Mucosa of descending colon (tissue), 3 donors: Measurements from ENCODE around the gene C19orf81. TPM values are rescaled to one million over a fixed set of nuclear protein-coding genes. Genes with fewer than 3 reads are reported as not detected.

Source experiments
- ATAC-seq: fragments of 200-7000 bp; cut with Tn5 transposase; one replicate; pipeline ENCODE4 v1.9.1; 2020; ENCODE audit warnings: mild to moderate bottlenecking, moderate library complexity
- DNase-seq, 3 donors: peaks; one replicate each; pipeline ENCODE4 v3.0.0-alpha.2; 2020
- H3K36me3 ChIP-seq: fragments of 200-600 bp; one replicate; pipeline ENCODE4 v1.8.0; 2021; ENCODE audit warnings: low read depth, mild to moderate bottlenecking
- H3K4me1 ChIP-seq: fragments of 200-600 bp; one replicate; pipeline ENCODE4 v1.8.0; 2021; ENCODE audit warnings: low read depth, mild to moderate bottlenecking
- H3K4me3 ChIP-seq: fragments of 200-600 bp; one replicate; pipeline ENCODE4 v1.8.0; 2021; ENCODE audit warnings: mild to moderate bottlenecking
- H3K9me3 ChIP-seq: fragments of 200-600 bp; one replicate; pipeline ENCODE4 v1.8.0; 2021; ENCODE audit warnings: mild to moderate bottlenecking
- intact Hi-C, 2 donors: fragments of 100-400 bp; cut with DNase I in 1 of 2; cut with micrococcal nuclease in 1 of 2; formaldehyde crosslinking; loops; one replicate each; pipeline versions ENCODE4 v1.11.0 to v1.11.1; 2022; cut with DNase I, micrococcal nuclease
- total RNA-seq, 3 donors: library from RNA; stranded (reverse); fragmentation: NEBNext Ultra II Directional in 2 of 3; extraction: Animal tissue kit (Norgen Biotek cat#: 25700) in 2 of 3; gene quantifications; one replicate each; pipeline versions ENCODE4 v1.2.1 to v1.2.4, GENCODE V29; 2021 to 2023
- TF ChIP-seq, protein P1 (sequence below): fragments of 200-600 bp; IDR thresholded peaks from one replicate; pipeline ENCODE4 v1.8.0; 2022; ENCODE audit warnings: antibody characterized with exemption, mild to moderate bottlenecking
- donor health status: DM: no; HTN: no; CAD: no; lungs with moderate emphysema.
- donor health status: DM: no; HTN: no; CAD: no.
- donor health status: DM: no; HTN: yes; CAD: no.

Gene C19orf81
- total RNA-seq, 3 donors from 2014 or later = 0.41 TPM; not detected in 2

DNA sequence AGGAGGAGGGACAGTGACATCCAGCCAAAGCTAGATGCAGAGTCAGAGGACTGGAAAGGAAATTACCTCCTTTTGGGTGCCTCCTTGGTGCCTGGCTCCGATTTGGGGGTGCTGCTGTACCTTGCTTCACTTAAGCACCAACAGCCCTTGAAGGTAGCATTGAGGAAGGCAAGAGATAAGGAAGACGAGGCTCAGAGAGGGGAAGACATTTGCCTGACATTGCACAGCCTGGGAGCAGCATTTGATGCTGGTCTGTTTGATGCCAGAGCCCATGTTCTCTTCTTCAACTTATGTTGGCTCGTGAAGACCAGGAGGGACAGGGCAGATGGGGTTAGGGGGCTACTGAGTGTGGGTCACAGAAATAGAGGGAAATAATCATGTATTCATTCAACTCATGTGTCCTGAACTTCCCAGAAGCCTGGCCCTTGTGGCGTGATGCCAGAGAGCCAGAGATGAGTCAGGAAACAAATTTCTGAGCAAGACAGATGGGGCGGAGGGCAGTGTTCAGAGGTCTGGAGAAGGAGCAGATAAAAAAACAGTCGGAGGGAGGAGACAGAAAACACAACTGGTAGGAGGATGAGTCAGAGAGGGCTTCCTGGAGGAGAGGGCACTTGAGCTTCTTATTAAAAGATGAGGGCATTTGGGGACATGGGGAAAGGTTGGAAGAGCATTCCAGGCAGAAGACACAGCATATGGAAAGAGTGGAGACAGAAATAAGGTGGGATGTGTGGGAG is 3.0 kb upstream of the C19orf81 start:
- Histone ChIP-seq H3K4me3 (no peak overlapping the region), H3K36me3 (no peaks in the 10 kb centered on the region), H3K9me3 (no peaks in the 10 kb centered on the region), H3K4me1 (no peaks in the 10 kb centered on the region)
- intact Hi-C loops = no loop called here
- TF ChIP-seq, protein P1, sequence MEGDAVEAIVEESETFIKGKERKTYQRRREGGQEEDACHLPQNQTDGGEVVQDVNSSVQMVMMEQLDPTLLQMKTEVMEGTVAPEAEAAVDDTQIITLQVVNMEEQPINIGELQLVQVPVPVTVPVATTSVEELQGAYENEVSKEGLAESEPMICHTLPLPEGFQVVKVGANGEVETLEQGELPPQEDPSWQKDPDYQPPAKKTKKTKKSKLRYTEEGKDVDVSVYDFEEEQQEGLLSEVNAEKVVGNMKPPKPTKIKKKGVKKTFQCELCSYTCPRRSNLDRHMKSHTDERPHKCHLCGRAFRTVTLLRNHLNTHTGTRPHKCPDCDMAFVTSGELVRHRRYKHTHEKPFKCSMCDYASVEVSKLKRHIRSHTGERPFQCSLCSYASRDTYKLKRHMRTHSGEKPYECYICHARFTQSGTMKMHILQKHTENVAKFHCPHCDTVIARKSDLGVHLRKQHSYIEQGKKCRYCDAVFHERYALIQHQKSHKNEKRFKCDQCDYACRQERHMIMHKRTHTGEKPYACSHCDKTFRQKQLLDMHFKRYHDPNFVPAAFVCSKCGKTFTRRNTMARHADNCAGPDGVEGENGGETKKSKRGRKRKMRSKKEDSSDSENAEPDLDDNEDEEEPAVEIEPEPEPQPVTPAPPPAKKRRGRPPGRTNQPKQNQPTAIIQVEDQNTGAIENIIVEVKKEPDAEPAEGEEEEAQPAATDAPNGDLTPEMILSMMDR = no peak
- no peak for ATAC-seq
- DNase-seq = no peak

DNA sequence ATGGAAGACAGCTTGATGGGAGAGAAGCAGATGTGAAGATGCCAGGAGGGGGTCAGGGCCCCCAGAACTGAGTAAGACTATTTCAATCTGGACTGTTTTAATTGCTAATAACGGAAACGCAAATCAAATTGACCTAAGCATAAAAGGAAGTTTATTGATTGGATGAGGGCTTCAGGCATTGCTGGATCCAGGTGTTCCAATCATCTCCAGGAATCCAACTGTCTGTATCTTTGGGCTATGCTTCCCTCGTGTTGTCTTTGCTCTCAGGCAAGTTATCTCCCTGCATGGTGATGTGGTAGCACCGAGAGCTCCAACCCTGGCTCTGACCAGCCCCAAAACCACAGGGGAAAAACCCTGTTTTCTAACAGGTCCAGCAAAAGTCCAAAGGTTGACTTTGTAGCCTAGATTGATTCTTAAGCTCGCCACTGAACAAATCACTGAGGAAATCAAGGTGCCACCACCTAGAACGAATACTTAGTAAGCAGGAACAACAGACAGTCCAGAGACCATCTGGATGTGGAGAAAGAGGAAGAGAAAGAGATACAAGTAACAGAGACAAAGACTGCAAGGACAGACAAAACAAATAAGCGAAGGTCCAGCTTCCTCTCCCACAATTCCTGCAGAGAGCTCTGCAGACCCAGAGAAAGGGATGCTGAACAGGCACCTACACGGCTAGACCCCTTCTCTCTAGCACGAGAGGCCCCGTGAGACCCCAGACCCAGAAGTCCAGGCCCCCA is 1.2 kb upstream of the C19orf81 start:
- H3K9me3 ChIP-seq = no peaks in the 10 kb centered on the region
- ATAC-seq (no peak), DNase-seq (no peak)
- TF ChIP-seq, protein P1 = no peak
- intact Hi-C loops = no loop called here
- no peaks in the 10 kb centered on the region for H3K4me1 ChIP-seq
- no peak overlapping the region for H3K4me3 ChIP-seq
- H3K36me3 ChIP-seq = no peaks in the 10 kb centered on the region

DNA sequence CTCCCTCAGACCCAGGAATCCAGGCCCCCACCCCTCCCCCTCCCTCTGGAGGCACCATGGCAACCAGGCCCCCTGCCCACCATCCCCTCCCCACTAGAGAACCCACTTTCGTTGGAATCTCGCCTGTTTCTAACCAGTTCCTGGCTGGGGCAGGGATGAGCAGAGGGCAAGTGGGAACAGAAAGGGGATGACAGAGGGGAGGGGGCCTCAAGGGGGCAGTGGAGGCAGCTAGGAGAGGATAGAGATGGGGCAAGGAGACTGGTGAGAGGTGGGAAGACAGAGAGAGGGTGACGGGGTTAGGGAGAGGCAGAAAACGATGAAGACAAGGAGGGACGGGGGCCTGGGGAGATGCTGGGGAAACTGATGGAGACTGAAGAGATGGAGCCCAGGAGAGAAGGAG is 586 bp upstream of the C19orf81 start:
- TF ChIP-seq, protein P1 = no peak
- ATAC-seq (no peak), DNase-seq (no peak)
- H3K4me1 ChIP-seq = no peaks in the 10 kb centered on the region
- intact Hi-C loops = no loop called here
- no peak overlapping the region for H3K4me3 ChIP-seq
- no peaks in the 10 kb centered on the region for H3K9me3 ChIP-seq
- no peaks in the 10 kb centered on the region for H3K36me3 ChIP-seq

DNA sequence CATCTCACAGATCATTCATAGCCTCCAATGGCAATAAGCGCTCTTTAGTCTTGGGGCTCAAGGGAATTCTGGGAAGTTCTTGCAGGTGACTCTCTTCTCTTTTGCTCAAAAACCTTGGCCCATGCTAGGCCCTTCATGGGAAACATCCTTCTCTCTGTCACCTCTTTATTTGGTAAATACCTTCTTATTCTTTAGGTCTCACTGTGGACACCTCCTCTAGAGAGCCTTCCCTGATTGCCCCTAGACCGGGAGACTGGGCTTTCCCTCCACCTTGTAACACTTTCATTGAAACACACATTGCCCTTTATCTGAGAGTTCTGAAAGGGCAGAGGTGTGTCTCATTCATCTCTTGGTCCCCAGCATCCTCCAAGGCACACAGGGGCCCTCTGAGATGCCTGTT is 1.9 kb downstream of the C19orf81 start:
- no peaks in the 10 kb centered on the region for H3K9me3 ChIP-seq
- TF ChIP-seq, protein P1 = no peak
- no peaks in the 10 kb centered on the region for H3K4me1 ChIP-seq
- no peak for ATAC-seq
- DNase-seq = no peak
- no peak overlapping the region for H3K4me3 ChIP-seq
- no peaks in the 10 kb centered on the region for H3K36me3 ChIP-seq
- intact Hi-C loops = no loop called here

DNA sequence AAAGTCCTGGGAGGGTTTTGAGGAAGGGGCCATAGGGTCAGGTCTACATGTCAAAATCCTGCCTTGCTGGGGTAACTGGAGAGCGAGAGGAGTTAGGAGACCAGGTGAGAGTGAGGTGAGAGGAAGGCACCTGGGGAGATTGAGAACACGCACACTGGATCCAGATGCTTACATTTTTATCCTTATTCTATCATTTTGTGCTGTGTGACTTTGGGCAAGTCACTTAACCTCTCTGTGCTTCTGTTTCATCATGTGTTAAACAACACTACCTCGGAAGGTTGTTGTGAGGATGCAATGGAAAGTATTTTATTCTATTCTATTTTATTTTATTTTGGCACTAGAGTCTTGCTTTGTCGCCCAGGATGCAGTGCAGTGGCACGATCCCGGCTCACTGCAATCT is 3.5 kb downstream of the C19orf81 start:
- no peaks in the 10 kb centered on the region for H3K36me3 ChIP-seq
- peaks cover under 1% of the 10 kb centered on the region for H3K4me1 ChIP-seq
- TF ChIP-seq, protein P1 = no peak
- no peaks in the 10 kb centered on the region for H3K9me3 ChIP-seq
- DNase-seq (no peak), ATAC-seq (no peak)
- H3K4me3 ChIP-seq = no peak overlapping the region
- intact Hi-C loops = no loop called here
